Measurements from ENCODE around the gene IMPDH1. TPM values are rescaled to one million over a fixed set of nuclear protein-coding genes. Genes with fewer than 3 reads are reported as not detected.

Gene IMPDH1
- total and polyA plus RNA-seq, 9 of the 15 experiments (the other 6 are each of a cell fraction or from before 2014, with no cell fraction given): 0.80 to 118 (median 64.3) TPM

DNA sequence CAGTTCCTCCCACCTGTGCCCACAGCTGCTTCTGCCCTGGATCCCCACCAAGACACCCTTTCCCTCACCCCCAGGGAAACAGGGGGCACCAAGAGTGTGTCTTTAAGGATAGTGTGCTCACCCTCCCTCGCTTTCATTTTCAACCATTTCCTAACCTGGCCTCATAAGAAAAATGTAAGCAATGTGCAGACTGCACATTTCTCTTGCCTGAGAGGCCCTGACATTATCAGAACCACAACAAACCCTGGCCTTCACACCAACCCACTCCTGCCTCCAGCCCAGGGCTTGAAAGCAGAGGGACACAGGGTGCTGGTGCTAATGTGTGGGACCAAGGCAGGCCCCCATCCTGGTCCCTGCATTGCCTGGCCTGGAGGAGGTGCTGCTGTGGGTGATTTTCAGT lies 11.0 kb upstream of the IMPDH1 start:
- ATAC-seq (peak; percentile 23; the same call in 2 of the 3 replicates), FAIRE-seq (no peak), DNase-seq (ENCODE audit: extremely low read depth in 1 of 4, low spot score in 3 of 4) (no peak)
- Histone ChIP-seq H3K27ac (ENCODE audit: extremely low read depth, low read depth, low read length) (no peak overlapping the region), H3K36me3 (ENCODE audit: control insufficient read depth, insufficient read depth, low read length) (no peaks in the 10 kb centered on the region), H3K9me3 (replicated peaks; ENCODE audit: control insufficient read depth, insufficient read depth, low read depth, low read length) (no peaks in the 10 kb centered on the region), H3K4me2 (ENCODE audit: insufficient read depth, low read length) (no peak overlapping the region), H3K27me3 (ENCODE audit: control insufficient read depth in 2 of 2, insufficient read depth in 2 of 2, low read length in 2 of 2) (peaks cover 10 to 18% of the 10 kb centered on the region in 2 experiments; a peak in 4 of 5 replicates), H3K4me1 (replicated peaks in 1 of 2; ENCODE audit: control insufficient read depth in 2 of 2, insufficient read depth in 2 of 2, low read length in 2 of 2) (peaks cover 4 to 5% of the 10 kb centered on the region in 2 experiments; a peak in 3 of 5 replicates), H2AFZ (ENCODE audit: low read depth, low read length) (0 out of 2 replicates have a peak overlapping the region, but pooled peaks have one; percentile 1), H4K20me1 (replicated peaks; ENCODE audit: control insufficient read depth, insufficient read depth, low read length) (no peaks in the 10 kb centered on the region), H3K9ac (ENCODE audit: insufficient read depth in 1 of 2, low read depth in 2 of 2, low read length in 2 of 2) (peak overlapping the region in 1 of 2 experiments; percentile 29; a peak in 1 of 4 replicates), H3K9me1 (ENCODE audit: control insufficient read depth, insufficient read depth, low read length) (no peaks in the 10 kb centered on the region), H3K79me2 (ENCODE audit: control insufficient read depth, insufficient read depth, low read length) (no peaks in the 10 kb centered on the region), H3K4me3 (no peak overlapping the region)
- in situ Hi-C loops (cut with MboI): no loop called here
- 5% methylated on average over 1 of the region's 1 CpG for WGBS (ENCODE audit: insufficient coverage, low coverage, missing lambda C conversion rate)
- intact Hi-C loops (cut with micrococcal nuclease): no loop called here
- BruUV-seq (replicated peaks): no TSS peak
- ChIA-PET POLR2A (no interaction called here), CTCF (ENCODE audit: low intra/inter-chr PET ratio) (no interaction called here)
- TF ChIP-seq, protein P1, sequence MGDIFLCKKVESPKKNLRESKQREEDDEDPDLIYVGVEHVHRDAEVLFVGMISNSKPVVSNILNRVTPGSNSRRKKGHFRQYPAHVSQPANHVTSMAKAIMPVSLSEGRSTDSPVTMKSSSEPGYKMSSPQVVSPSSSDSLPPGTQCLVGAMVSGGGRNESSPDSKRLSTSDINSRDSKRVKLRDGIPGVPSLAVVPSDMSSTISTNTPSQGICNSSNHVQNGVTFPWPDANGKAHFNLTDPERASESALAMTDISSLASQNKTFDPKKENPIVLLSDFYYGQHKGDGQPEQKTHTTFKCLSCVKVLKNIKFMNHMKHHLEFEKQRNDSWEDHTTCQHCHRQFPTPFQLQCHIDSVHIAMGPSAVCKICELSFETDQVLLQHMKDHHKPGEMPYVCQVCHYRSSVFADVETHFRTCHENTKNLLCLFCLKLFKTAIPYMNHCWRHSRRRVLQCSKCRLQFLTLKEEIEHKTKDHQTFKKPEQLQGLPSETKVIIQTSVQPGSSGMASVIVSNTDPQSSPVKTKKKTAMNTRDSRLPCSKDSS (IDR thresholded peaks at IDR 0.05; ENCODE audit: low read depth, partially characterized antibody): no peak
- TF ChIP-seq ZBTB17 (CRISPR knock-in tag; IDR thresholded peaks at IDR 0.05): no peak
- TF ChIP-seq ZNF121 (CRISPR knock-in tag; conservative IDR thresholded peaks at IDR 0.05): no peak
- TF ChIP-seq, protein P2, sequence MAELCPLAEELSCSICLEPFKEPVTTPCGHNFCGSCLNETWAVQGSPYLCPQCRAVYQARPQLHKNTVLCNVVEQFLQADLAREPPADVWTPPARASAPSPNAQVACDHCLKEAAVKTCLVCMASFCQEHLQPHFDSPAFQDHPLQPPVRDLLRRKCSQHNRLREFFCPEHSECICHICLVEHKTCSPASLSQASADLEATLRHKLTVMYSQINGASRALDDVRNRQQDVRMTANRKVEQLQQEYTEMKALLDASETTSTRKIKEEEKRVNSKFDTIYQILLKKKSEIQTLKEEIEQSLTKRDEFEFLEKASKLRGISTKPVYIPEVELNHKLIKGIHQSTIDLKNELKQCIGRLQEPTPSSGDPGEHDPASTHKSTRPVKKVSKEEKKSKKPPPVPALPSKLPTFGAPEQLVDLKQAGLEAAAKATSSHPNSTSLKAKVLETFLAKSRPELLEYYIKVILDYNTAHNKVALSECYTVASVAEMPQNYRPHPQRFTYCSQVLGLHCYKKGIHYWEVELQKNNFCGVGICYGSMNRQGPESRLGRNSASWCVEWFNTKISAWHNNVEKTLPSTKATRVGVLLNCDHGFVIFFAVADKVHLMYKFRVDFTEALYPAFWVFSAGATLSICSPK (IDR thresholded peaks at IDR 0.05; ENCODE audit: borderline replicate concordance): no peak
- TF ChIP-seq, protein P3, sequence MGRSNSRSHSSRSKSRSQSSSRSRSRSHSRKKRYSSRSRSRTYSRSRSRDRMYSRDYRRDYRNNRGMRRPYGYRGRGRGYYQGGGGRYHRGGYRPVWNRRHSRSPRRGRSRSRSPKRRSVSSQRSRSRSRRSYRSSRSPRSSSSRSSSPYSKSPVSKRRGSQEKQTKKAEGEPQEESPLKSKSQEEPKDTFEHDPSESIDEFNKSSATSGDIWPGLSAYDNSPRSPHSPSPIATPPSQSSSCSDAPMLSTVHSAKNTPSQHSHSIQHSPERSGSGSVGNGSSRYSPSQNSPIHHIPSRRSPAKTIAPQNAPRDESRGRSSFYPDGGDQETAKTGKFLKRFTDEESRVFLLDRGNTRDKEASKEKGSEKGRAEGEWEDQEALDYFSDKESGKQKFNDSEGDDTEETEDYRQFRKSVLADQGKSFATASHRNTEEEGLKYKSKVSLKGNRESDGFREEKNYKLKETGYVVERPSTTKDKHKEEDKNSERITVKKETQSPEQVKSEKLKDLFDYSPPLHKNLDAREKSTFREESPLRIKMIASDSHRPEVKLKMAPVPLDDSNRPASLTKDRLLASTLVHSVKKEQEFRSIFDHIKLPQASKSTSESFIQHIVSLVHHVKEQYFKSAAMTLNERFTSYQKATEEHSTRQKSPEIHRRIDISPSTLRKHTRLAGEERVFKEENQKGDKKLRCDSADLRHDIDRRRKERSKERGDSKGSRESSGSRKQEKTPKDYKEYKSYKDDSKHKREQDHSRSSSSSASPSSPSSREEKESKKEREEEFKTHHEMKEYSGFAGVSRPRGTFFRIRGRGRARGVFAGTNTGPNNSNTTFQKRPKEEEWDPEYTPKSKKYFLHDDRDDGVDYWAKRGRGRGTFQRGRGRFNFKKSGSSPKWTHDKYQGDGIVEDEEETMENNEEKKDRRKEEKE (IDR thresholded peaks at IDR 0.05; ENCODE audit: borderline replicate concordance in 1 of 2, control insufficient read depth in 1 of 2, low read depth in 2 of 2, low read length in 1 of 2): no peak
- TF ChIP-seq CCNT2 (IDR thresholded peaks at IDR 0.05; ENCODE audit: borderline replicate concordance, extremely low read depth, insufficient read length, low read depth, low read length): no peak
